ENCODE results near the gene ZNF467. TPM values are rescaled to one million over a fixed set of nuclear protein-coding genes. Genes with fewer than 3 reads are reported as not detected.

The ZNF467 gene
- total and polyA plus RNA-seq, 2 experiments from 2014 or later, result 0.10 to 0.40 TPM

DNA sequence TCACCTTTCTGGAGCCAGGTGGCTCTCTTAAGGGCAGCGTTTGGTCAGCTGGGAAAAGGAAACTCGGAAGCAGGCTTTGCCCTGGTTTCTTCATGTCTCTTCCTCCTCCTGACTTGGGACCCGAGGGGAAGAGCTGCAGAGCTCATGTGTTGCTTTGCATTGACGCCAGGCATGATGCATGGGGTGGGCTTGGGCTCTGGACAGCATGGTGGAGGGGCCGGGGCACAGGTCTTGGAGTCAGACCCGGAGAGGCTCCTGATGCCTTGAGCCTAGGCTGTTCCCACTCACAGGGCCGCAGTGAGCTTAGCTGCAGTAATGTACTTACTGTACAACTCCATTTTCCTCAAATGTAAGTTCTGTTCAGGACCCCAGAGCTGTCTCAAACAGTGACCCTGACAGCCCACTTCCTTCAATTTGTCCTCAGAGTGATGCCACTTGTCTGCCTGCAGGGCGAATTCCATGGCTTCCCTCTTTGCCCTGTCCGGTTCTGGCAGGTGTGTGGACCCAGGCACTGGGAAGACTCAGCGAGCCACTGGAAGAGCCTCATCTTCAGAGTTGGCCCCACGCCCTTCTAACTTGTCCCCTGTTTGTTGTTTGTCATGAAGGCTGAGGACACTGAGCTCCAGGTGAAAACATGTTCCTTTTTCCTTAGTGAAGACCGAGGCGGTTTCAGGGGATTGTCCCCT, 50.2 kb downstream of the ZNF467 start (continued):
- TF ChIP-seq, protein P1, sequence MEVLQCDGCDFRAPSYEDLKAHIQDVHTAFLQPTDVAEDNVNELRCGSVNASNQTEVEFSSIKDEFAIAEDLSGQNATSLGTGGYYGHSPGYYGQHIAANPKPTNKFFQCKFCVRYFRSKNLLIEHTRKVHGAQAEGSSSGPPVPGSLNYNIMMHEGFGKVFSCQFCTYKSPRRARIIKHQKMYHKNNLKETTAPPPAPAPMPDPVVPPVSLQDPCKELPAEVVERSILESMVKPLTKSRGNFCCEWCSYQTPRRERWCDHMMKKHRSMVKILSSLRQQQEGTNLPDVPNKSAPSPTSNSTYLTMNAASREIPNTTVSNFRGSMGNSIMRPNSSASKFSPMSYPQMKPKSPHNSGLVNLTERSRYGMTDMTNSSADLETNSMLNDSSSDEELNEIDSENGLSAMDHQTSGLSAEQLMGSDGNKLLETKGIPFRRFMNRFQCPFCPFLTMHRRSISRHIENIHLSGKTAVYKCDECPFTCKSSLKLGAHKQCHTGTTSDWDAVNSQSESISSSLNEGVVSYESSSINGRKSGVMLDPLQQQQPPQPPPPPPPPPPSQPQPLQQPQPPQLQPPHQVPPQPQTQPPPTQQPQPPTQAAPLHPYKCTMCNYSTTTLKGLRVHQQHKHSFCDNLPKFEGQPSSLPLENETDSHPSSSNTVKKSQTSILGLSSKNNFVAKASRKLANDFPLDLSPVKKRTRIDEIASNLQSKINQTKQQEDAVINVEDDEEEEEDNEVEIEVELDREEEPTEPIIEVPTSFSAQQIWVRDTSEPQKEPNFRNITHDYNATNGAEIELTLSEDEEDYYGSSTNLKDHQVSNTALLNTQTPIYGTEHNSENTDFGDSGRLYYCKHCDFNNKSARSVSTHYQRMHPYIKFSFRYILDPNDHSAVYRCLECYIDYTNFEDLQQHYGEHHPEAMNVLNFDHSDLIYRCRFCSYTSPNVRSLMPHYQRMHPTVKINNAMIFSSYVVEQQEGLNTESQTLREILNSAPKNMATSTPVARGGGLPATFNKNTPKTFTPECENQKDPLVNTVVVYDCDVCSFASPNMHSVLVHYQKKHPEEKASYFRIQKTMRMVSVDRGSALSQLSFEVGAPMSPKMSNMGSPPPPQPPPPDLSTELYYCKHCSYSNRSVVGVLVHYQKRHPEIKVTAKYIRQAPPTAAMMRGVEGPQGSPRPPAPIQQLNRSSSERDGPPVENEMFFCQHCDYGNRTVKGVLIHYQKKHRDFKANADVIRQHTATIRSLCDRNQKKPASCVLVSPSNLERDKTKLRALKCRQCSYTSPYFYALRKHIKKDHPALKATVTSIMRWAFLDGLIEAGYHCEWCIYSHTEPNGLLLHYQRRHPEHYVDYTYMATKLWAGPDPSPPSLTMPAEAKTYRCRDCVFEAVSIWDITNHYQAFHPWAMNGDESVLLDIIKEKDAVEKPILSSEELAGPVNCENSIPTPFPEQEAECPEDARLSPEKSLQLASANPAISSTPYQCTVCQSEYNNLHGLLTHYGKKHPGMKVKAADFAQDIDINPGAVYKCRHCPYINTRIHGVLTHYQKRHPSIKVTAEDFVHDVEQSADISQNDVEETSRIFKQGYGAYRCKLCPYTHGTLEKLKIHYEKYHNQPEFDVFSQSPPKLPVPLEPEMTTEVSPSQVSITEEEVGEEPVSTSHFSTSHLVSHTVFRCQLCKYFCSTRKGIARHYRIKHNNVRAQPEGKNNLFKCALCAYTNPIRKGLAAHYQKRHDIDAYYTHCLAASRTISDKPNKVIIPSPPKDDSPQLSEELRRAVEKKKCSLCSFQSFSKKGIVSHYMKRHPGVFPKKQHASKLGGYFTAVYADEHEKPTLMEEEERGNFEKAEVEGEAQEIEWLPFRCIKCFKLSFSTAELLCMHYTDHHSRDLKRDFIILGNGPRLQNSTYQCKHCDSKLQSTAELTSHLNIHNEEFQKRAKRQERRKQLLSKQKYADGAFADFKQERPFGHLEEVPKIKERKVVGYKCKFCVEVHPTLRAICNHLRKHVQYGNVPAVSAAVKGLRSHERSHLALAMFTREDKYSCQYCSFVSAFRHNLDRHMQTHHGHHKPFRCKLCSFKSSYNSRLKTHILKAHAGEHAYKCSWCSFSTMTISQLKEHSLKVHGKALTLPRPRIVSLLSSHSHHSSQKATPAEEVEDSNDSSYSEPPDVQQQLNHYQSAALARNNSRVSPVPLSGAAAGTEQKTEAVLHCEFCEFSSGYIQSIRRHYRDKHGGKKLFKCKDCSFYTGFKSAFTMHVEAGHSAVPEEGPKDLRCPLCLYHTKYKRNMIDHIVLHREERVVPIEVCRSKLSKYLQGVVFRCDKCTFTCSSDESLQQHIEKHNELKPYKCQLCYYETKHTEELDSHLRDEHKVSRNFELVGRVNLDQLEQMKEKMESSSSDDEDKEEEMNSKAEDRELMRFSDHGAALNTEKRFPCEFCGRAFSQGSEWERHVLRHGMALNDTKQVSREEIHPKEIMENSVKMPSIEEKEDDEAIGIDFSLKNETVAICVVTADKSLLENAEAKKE (CRISPR knock-in tag; IDR thresholded peaks at IDR 0.05), result no peak

DNA sequence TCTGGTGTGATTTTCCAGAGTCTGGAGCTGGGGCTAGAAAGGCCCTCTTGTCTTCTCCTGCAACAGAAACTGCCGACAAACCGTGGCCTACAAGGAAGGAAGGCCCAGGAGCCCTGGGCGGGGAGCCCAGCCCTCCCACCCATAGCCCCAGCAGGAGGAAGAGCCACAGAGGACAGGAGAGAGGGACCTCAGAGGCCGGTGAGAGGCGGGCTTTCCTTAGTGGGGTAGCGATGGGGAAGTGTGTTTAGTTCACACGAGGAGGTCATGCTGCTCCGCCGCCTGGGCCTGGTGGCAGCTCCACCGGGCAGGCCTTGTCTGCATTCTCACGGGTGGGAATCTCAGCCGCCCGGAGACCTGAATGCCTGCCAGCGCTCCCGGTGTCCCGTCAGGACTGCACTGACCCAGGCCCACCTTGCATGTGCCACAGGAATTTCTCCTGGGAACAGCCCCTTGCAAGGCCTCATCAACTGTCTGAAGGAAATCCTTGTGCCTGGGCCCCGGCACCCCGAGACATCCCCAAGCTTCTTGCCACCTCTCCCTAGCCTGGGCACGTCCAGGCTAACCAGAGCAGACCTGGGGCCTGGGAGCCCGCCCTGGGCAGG, 50.9 kb downstream of the ZNF467 start:
- Histone ChIP-seq H3K27ac (ENCODE audit: low read depth) (no peak overlapping the region), H3K27me3 (ENCODE audit: insufficient read depth) (no peaks in the 10 kb centered on the region), H3F3A (replicated peaks; ENCODE audit: low read depth) (no peaks in the 10 kb centered on the region), H3K36me3 (ENCODE audit: insufficient read depth) (no peaks in the 10 kb centered on the region), H3K4me1 (ENCODE audit: insufficient read depth) (no peaks in the 10 kb centered on the region), H2AFZ (no peak overlapping the region), H3K9me2 (ENCODE audit: insufficient read depth) (no peaks in the 10 kb centered on the region), H3K4me3 (no peak overlapping the region), H3K79me2 (replicated peaks; ENCODE audit: insufficient read depth) (no peaks in the 10 kb centered on the region; the same call in 1 of the 2 replicates), H3K4me2 (no peak overlapping the region), H4K20me1 (replicated peaks; ENCODE audit: insufficient read depth) (no peaks in the 10 kb centered on the region)
- Mint-ChIP-seq H3K27me3 (ENCODE audit: insufficient read depth, low read depth, poor library complexity) (peaks cover 10% of the 10 kb centered on the region), H3K36me3 (ENCODE audit: low read depth) (peaks cover 22% of the 10 kb centered on the region), H3K4me1 (no peaks in the 10 kb centered on the region; the same call in 2 of the 3 replicates), H3K4me3 (no peak overlapping the region), H3K27ac (no peak overlapping the region), H3K9me3 (no peaks in the 10 kb centered on the region; the same call in 2 of the 3 replicates)
- no peak for DNase-seq (ENCODE audit: low spot score)
- no peak for ATAC-seq
- TF ChIP-seq EZH2phosphoT487 (IDR thresholded peaks at IDR 0.05; ENCODE audit: unreplicated experiment) (no peak), STAT1 (IDR thresholded peaks at IDR 0.05; ENCODE audit: unreplicated experiment) (no peak), ZNF114 (CRISPR knock-in tag; IDR thresholded peaks at IDR 0.05) (no peak), CREB1 (CRISPR knock-in tag; IDR thresholded peaks at IDR 0.05; ENCODE audit: low read depth) (no peak)
- TF ChIP-seq, protein P1 (CRISPR knock-in tag; IDR thresholded peaks at IDR 0.05), result no peak
- TF ChIP-seq, protein P2, sequence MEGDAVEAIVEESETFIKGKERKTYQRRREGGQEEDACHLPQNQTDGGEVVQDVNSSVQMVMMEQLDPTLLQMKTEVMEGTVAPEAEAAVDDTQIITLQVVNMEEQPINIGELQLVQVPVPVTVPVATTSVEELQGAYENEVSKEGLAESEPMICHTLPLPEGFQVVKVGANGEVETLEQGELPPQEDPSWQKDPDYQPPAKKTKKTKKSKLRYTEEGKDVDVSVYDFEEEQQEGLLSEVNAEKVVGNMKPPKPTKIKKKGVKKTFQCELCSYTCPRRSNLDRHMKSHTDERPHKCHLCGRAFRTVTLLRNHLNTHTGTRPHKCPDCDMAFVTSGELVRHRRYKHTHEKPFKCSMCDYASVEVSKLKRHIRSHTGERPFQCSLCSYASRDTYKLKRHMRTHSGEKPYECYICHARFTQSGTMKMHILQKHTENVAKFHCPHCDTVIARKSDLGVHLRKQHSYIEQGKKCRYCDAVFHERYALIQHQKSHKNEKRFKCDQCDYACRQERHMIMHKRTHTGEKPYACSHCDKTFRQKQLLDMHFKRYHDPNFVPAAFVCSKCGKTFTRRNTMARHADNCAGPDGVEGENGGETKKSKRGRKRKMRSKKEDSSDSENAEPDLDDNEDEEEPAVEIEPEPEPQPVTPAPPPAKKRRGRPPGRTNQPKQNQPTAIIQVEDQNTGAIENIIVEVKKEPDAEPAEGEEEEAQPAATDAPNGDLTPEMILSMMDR (conservative IDR thresholded peaks at IDR 0.05; ENCODE audit: low read depth in 2 of 2), result no peak
